WTC11 (cell line): ENCODE data around the gene NCCRP1. TPM values are rescaled to one million over a fixed set of nuclear protein-coding genes. Genes with fewer than 3 reads are reported as not detected.

Experiments
- ATAC-seq: fragments of 200-7000 bp; cut with Tn5 transposase; 2 replicates; pipeline ENCODE4 v1.10.0; 2021; ENCODE audit warnings: mild to moderate bottlenecking, moderate library complexity
- CTCF ChIA-PET: fragments of 300-600 bp; sonication (Branson Sonifier 250); formaldehyde crosslinking; loops from one replicate; lab custom pipeline; 2021; ENCODE audit warnings: antibody characterized with exemption; lab: Charles Lee
- POLR2A ChIA-PET: fragments of 350-600 bp; sonication (Branson Sonifier 250); formaldehyde crosslinking; loops from one replicate; lab custom pipeline; 2021; ENCODE audit warnings: antibody characterized with exemption; lab: Charles Lee
- DNase-seq: peaks from one replicate; pipeline ENCODE4 v3.0.0; 2021; ENCODE audit warnings: low spot score
- H3K27ac Mint-ChIP-seq: 2 replicates; pipeline ENCODE4 v1.8.0; 2021; ENCODE audit warnings: mixed read lengths
- H3K27me3 Mint-ChIP-seq: 2 replicates; pipeline ENCODE4 v1.8.0; 2021; ENCODE audit warnings: low read depth, mild to moderate bottlenecking, moderate library complexity, mixed read lengths
- H3K36me3 Mint-ChIP-seq: 2 replicates; pipeline ENCODE4 v1.8.0; 2021; ENCODE audit warnings: mixed read lengths
- H3K4me1 Mint-ChIP-seq: 2 replicates; pipeline ENCODE4 v1.8.0; 2022; ENCODE audit warnings: mixed read lengths
- H3K4me3 Mint-ChIP-seq: 2 replicates; pipeline ENCODE4 v1.8.0; 2021; ENCODE audit warnings: mild to moderate bottlenecking, moderate library complexity, mixed read lengths
- H3K9me3 Mint-ChIP-seq: 2 replicates; pipeline ENCODE4 v1.8.0; 2021; ENCODE audit warnings: mixed read lengths
- AFF4 ChIP-seq: sonication (generic); formaldehyde crosslinking; IDR thresholded peaks from 2 replicates; pipeline ENCODE4 v1.8.1; 2023; ENCODE audit warnings: mild to moderate bottlenecking, missing genetic modification reagents, borderline replicate concordance
- ATF1 ChIP-seq: sonication (generic); formaldehyde crosslinking; IDR thresholded peaks from 2 replicates; pipeline ENCODE4 v1.8.1; 2023; ENCODE audit warnings: mild to moderate bottlenecking, moderate library complexity, missing genetic modification reagents
- ATF3 ChIP-seq: sonication (generic); formaldehyde crosslinking; conservative IDR thresholded peaks from 2 replicates; pipeline ENCODE4 v1.8.1; 2022; ENCODE audit warnings: mild to moderate bottlenecking, missing genetic modification reagents
- ELF4 ChIP-seq: sonication (generic); formaldehyde crosslinking; IDR thresholded peaks from 2 replicates; pipeline ENCODE4 v1.8.1; 2022; ENCODE audit warnings: low read depth, mild to moderate bottlenecking, moderate library complexity, missing genetic modification reagents
- ESRRA ChIP-seq: sonication (generic); formaldehyde crosslinking; IDR thresholded peaks from 2 replicates; pipeline ENCODE4 v1.8.1; 2022; ENCODE audit warnings: mild to moderate bottlenecking, missing genetic modification reagents, borderline replicate concordance
- GRHL2 ChIP-seq: fragments of 250-450 bp; sonication (Bioruptor Pico); IDR thresholded peaks from 2 replicates; pipeline ENCODE4 v1.8.0; 2022; ENCODE audit warnings: mild to moderate bottlenecking, moderate library complexity; ENCODE audit not compliant: insufficient replicate concordance, severe bottlenecking
- MAX ChIP-seq: sonication (generic); formaldehyde crosslinking; IDR thresholded peaks from 2 replicates; pipeline ENCODE4 v1.8.0; 2022; ENCODE audit warnings: mild to moderate bottlenecking, missing genetic modification reagents
- MYBL2 ChIP-seq: sonication (generic); formaldehyde crosslinking; IDR thresholded peaks from 2 replicates; pipeline ENCODE4 v1.8.1; 2023; ENCODE audit warnings: mild to moderate bottlenecking, moderate library complexity, missing genetic modification reagents
- PREB ChIP-seq: sonication (generic); formaldehyde crosslinking; IDR thresholded peaks from 2 replicates; pipeline ENCODE4 v1.8.1; 2022; ENCODE audit warnings: mild to moderate bottlenecking, missing genetic modification reagents, moderate library complexity, borderline replicate concordance
- PRRX2 ChIP-seq: fragments of 250-450 bp; sonication (Bioruptor Pico); IDR thresholded peaks from 2 replicates; pipeline ENCODE4 v1.8.0; 2021; ENCODE audit warnings: mild to moderate bottlenecking
- RELA ChIP-seq: sonication (generic); formaldehyde crosslinking; IDR thresholded peaks from 2 replicates; pipeline ENCODE4 v1.8.1; 2022; ENCODE audit warnings: missing genetic modification reagents, mild to moderate bottlenecking, borderline replicate concordance
- SP1 ChIP-seq: sonication (generic); formaldehyde crosslinking; conservative IDR thresholded peaks from 2 replicates; pipeline ENCODE4 v1.8.1; 2022; ENCODE audit warnings: missing genetic modification reagents
- TP53 ChIP-seq: sonication (generic); formaldehyde crosslinking; IDR thresholded peaks from 2 replicates; pipeline ENCODE4 v1.8.1; 2023; ENCODE audit warnings: mild to moderate bottlenecking, missing genetic modification reagents
- ZBTB21 ChIP-seq: sonication (generic); formaldehyde crosslinking; IDR thresholded peaks from 2 replicates; pipeline ENCODE4 v1.8.1; 2023; ENCODE audit warnings: mild to moderate bottlenecking, missing genetic modification reagents, borderline replicate concordance
- ZNF138 ChIP-seq: sonication (generic); formaldehyde crosslinking; conservative IDR thresholded peaks from 2 replicates; pipeline ENCODE4 v1.8.1; 2022; ENCODE audit warnings: mild to moderate bottlenecking, moderate library complexity, missing genetic modification reagents
- ZNF317 ChIP-seq: sonication (generic); formaldehyde crosslinking; IDR thresholded peaks from 2 replicates; pipeline ENCODE4 v1.8.1; 2023; ENCODE audit warnings: low read depth, mild to moderate bottlenecking, moderate library complexity, missing genetic modification reagents, borderline replicate concordance
- ZNF423 ChIP-seq: fragments of 250-450 bp; sonication (Bioruptor Pico); IDR thresholded peaks from 2 replicates; pipeline ENCODE4 v2.1.2; 2022; ENCODE audit warnings: mild to moderate bottlenecking, moderate library complexity
- ZNF512 ChIP-seq: sonication (generic); formaldehyde crosslinking; IDR thresholded peaks from 2 replicates; pipeline ENCODE4 v1.8.1; 2022; ENCODE audit warnings: missing genetic modification reagents, borderline replicate concordance
- total RNA-seq: library from RNA; stranded (reverse); gene quantifications from 3 replicates; pipeline ENCODE4 v1.2.3, GENCODE V29; 2021
- TF ChIP-seq, protein P1 (sequence below): sonication (generic); formaldehyde crosslinking; IDR thresholded peaks from 2 replicates; pipeline ENCODE4 v1.8.1; 2022; ENCODE audit warnings: low read depth, missing genetic modification reagents, borderline replicate concordance
- TF ChIP-seq, protein P2 (sequence below): sonication (generic); formaldehyde crosslinking; IDR thresholded peaks from 2 replicates; pipeline ENCODE4 v1.8.1; 2022; ENCODE audit warnings: low read depth, mild to moderate bottlenecking, moderate library complexity, missing genetic modification reagents, borderline replicate concordance

NCCRP1 gene
- total RNA-seq, 1 experiment from 2014 or later, result 2.0 TPM

- no peak for TF ChIP-seq MAX (CRISPR knock-in tag)
- TF ChIP-seq MYBL2 (CRISPR knock-in tag), result no peak
- no peak for TF ChIP-seq PRRX2 (CRISPR knock-in tag)
- no peak for TF ChIP-seq ATF1 (CRISPR knock-in tag)
- TF ChIP-seq ESRRA (CRISPR knock-in tag), result no peak
- TF ChIP-seq ATF3 (CRISPR knock-in tag), result no peak
- TF ChIP-seq, protein P1, sequence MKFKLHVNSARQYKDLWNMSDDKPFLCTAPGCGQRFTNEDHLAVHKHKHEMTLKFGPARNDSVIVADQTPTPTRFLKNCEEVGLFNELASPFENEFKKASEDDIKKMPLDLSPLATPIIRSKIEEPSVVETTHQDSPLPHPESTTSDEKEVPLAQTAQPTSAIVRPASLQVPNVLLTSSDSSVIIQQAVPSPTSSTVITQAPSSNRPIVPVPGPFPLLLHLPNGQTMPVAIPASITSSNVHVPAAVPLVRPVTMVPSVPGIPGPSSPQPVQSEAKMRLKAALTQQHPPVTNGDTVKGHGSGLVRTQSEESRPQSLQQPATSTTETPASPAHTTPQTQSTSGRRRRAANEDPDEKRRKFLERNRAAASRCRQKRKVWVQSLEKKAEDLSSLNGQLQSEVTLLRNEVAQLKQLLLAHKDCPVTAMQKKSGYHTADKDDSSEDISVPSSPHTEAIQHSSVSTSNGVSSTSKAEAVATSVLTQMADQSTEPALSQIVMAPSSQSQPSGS, result no peak
- TF ChIP-seq ZNF423 (CRISPR knock-in tag), result no peak
- TF ChIP-seq PREB (CRISPR knock-in tag), result no peak
- TF ChIP-seq AFF4 (CRISPR knock-in tag), result no peak
- TF ChIP-seq TP53, result no peak
- no peak for TF ChIP-seq ZNF317 (CRISPR knock-in tag)
- Mint-ChIP-seq H3K9me3 (no peaks in the 10 kb centered on the region), H3K4me1 (no peaks in the 10 kb centered on the region), H3K4me3 (no peak overlapping the region), H3K27ac (no peak overlapping the region), H3K27me3 (no peaks in the 10 kb centered on the region), H3K36me3 (no peaks in the 10 kb centered on the region; the same call in 1 of the 2 replicates)
- ChIA-PET POLR2A (interaction anchor here (0.6 kb wide), 1 partner anchor 144 kb away, joined by 3 read pairs; no protein-coding TSS in a partner anchor), CTCF (no interaction called here)
- ATAC-seq (no peak), DNase-seq (no peak)
Observed at GRCh38 chr19:39178296-39179006, 18.3 kb upstream of the NCCRP1 start.

DNA sequence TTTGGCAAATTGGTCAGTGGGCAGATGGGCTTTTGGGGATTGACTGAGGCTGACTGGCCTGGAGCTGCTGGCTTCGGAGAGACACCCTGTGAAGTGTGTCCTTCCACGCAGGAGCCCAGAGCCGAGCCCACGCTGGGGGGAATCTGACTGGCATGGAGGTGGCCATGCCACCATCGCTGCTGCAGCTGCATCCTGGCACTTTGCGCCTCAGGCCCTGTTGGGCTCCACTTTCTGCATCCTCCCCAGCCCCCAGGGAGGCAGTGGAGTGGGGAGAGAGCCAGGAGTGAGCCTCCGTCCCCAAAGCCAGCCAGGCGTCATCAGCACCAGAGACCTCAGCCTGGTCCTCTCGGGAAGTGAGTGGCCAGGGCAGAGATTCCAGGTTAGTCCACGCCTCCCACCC lies 17.0 kb upstream of the NCCRP1 start:
- ATAC-seq, result no peak
- H3K36me3 Mint-ChIP-seq, result no peaks in the 10 kb centered on the region; the same call in 1 of the 2 replicates
- no peaks in the 10 kb centered on the region for H3K27me3 Mint-ChIP-seq
- no peaks in the 10 kb centered on the region for H3K4me1 Mint-ChIP-seq
- H3K27ac Mint-ChIP-seq, result no peak overlapping the region
- ChIA-PET CTCF (no interaction called here), POLR2A (no interaction called here)
- no peak for DNase-seq
- H3K9me3 Mint-ChIP-seq, result no peaks in the 10 kb centered on the region
- H3K4me3 Mint-ChIP-seq, result no peak overlapping the region
- TF ChIP-seq ELF4 (CRISPR knock-in tag) (no peak), RELA (CRISPR knock-in tag) (no peak), GRHL2 (CRISPR knock-in tag) (no peak), ZBTB21 (CRISPR knock-in tag) (no peak), AFF4 (CRISPR knock-in tag) (no peak), ZNF138 (CRISPR knock-in tag) (no peak), SP1 (CRISPR knock-in tag) (no peak), ZNF512 (no peak)
- TF ChIP-seq, protein P2, sequence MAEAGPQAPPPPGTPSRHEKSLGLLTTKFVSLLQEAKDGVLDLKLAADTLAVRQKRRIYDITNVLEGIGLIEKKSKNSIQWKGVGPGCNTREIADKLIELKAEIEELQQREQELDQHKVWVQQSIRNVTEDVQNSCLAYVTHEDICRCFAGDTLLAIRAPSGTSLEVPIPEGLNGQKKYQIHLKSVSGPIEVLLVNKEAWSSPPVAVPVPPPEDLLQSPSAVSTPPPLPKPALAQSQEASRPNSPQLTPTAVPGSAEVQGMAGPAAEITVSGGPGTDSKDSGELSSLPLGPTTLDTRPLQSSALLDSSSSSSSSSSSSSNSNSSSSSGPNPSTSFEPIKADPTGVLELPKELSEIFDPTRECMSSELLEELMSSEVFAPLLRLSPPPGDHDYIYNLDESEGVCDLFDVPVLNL, result no peak
